K562 (cell line): ENCODE measurements around the gene GOT1. TPM values are rescaled to one million over a fixed set of nuclear protein-coding genes. Genes with fewer than 3 reads are reported as not detected.

Experiments
- ATAC-seq: fragments of 200-7000 bp; cut with Tn5 transposase; 3 replicates; pipeline ENCODE4 v1.9.1; 2020; ENCODE audit warnings: moderate library complexity
- BruUV-seq: library from RNA; stranded (reverse); fragments of 400-500 nt; replicated peaks from 2 replicates; lab custom pipeline; 2021; lab: Mats Ljungman, UMichigan
- CTCF ChIA-PET: fragments of 300-600 bp; formaldehyde crosslinking; extraction: SDS; loops from one replicate; lab custom pipeline; 2021; ENCODE audit warnings: low intra/inter-chr PET ratio; lab: Yijun Ruan, JAX
- POLR2A ChIA-PET: fragments of 300-600, 350-650 bp; sonication (Branson Sonifier 250); formaldehyde crosslinking; extraction: SDS; loops from one replicate; lab custom pipeline; 2021; ENCODE audit warnings: antibody characterized with exemption, inconsistent platforms; lab: Yijun Ruan, JAX
- DNase-seq, 4 experiments: peaks; one replicate each; pipeline versions ENCODE4 v3.0.0 to v3.0.0-alpha.2; 2011 to 2018; ENCODE audit warnings: low spot score in 3 of 4, mixed read lengths in 3 of 4; ENCODE audit errors: extremely low read depth in 1 of 4
- FAIRE-seq: peaks from 2 replicates; lab custom pipeline; 2011; peaks lifted over from hg19 to GRCh38; lab: Jason Lieb, UNC
- H2AFZ ChIP-seq: 2 replicates; pipeline ENCODE4 v1.6.0; 2011; ENCODE audit warnings: low read depth, low read length, control low read depth, inconsistent platforms
- H3K27ac ChIP-seq: fragments of 200-600 bp; 3 replicates; pipeline ENCODE4 v1.8.0; 2011; ENCODE audit warnings: low read depth, mild to moderate bottlenecking, control low read depth, inconsistent platforms, low read length, moderate library complexity, mixed read lengths; ENCODE audit errors: extremely low read depth
- H3K27me3 ChIP-seq, 2 experiments: fragments of 300-600 bp in 1 of 2; 2 replicates in 1 of 2; 3 replicates in 1 of 2; pipeline versions ENCODE4 v1.6.0 to v1.8.0; 2011; ENCODE audit warnings: inconsistent platforms in 2 of 2, low read length in 2 of 2, mild to moderate bottlenecking in 1 of 2, mixed read lengths in 1 of 2, moderate library complexity in 1 of 2; ENCODE audit not compliant: control insufficient read depth in 2 of 2, insufficient read depth in 2 of 2
- H3K36me3 ChIP-seq: fragments of 300-600 bp; 3 replicates; pipeline ENCODE4 v1.8.0; 2011; ENCODE audit warnings: mild to moderate bottlenecking, low read length, inconsistent platforms; ENCODE audit not compliant: control insufficient read depth, insufficient read depth
- H3K4me1 ChIP-seq, 2 experiments: fragments of 200-600 bp in 1 of 2; replicated peaks in 1 of 2; 2 replicates in 1 of 2; 3 replicates in 1 of 2; pipeline versions ENCODE4 v1.5.1 to v1.8.0; 2011; ENCODE audit warnings: inconsistent platforms in 2 of 2, low read length in 2 of 2, mild to moderate bottlenecking in 1 of 2, mixed read lengths in 1 of 2, moderate library complexity in 1 of 2; ENCODE audit not compliant: control insufficient read depth in 2 of 2, insufficient read depth in 2 of 2
- H3K4me2 ChIP-seq: 2 replicates; pipeline ENCODE4 v1.6.1; 2011; ENCODE audit warnings: low read length, control low read depth, inconsistent platforms, mixed read lengths; ENCODE audit not compliant: insufficient read depth
- H3K4me3 ChIP-seq: fragments of 200-600 bp; sonication (generic), shearing (Covaris generic); 2 replicates; pipeline ENCODE4 v1.5.1; 2016; ENCODE audit warnings: control low read depth, inconsistent platforms
- H3K79me2 ChIP-seq: fragments of 200-600 bp; 3 replicates; pipeline ENCODE4 v1.8.0; 2011; ENCODE audit warnings: low read length, inconsistent platforms; ENCODE audit not compliant: control insufficient read depth, insufficient read depth
- H3K9ac ChIP-seq, 2 experiments: 2 replicates each; pipeline versions ENCODE4 v1.6.0 to v1.6.1; 2011; ENCODE audit warnings: low read depth in 2 of 2, low read length in 2 of 2, control low read depth in 1 of 2, inconsistent platforms in 1 of 2, mild to moderate bottlenecking in 1 of 2, mixed read lengths in 1 of 2; ENCODE audit not compliant: insufficient read depth in 1 of 2
- H3K9me1 ChIP-seq: one replicate; pipeline ENCODE4 v1.6.0; 2011; ENCODE audit warnings: inconsistent platforms, mild to moderate bottlenecking, low read length, moderate library complexity; ENCODE audit not compliant: control insufficient read depth, insufficient read depth
- H3K9me3 ChIP-seq: replicated peaks from 2 replicates; pipeline ENCODE4 v1.5.1; 2011; ENCODE audit warnings: low read depth, low read length, inconsistent platforms; ENCODE audit not compliant: control insufficient read depth, insufficient read depth
- H4K20me1 ChIP-seq: replicated peaks from 2 replicates; pipeline ENCODE4 v1.6.1; 2011; ENCODE audit warnings: low read length, inconsistent platforms, mixed read lengths; ENCODE audit not compliant: control insufficient read depth, insufficient read depth
- CREB3L1 ChIP-seq: fragments of 450-650 bp; IDR thresholded peaks from 2 replicates; pipeline ENCODE4 v1.6.1; 2014; ENCODE audit warnings: low read depth, mild to moderate bottlenecking, moderate library complexity, borderline replicate concordance
- E2F1 ChIP-seq: sonication (generic); formaldehyde crosslinking; IDR thresholded peaks from 2 replicates; pipeline ENCODE4 v1.8.1; 2023; ENCODE audit warnings: mild to moderate bottlenecking, missing genetic modification reagents, moderate library complexity
- GTF2B ChIP-seq: IDR thresholded peaks from 2 replicates; pipeline ENCODE4 v1.6.1; 2011; ENCODE audit not compliant: insufficient read length; ENCODE audit errors: extremely low read depth
- HBP1 ChIP-seq: fragments of 450-650 bp; formaldehyde crosslinking; IDR thresholded peaks from 2 replicates; pipeline ENCODE4 v1.4.0; 2022; ENCODE audit warnings: missing genetic modification characterization
- KDM5B ChIP-seq: fragments of 200-600 bp; sonication (generic); IDR thresholded peaks from 2 replicates; pipeline ENCODE4 v1.6.1; 2012; ENCODE audit warnings: low read depth, mild to moderate bottlenecking, moderate library complexity, low read length, control low read depth, inconsistent platforms; ENCODE audit not compliant: insufficient replicate concordance
- KLF13 ChIP-seq: fragments of 450-650 bp; IDR thresholded peaks from 2 replicates; pipeline ENCODE4 v1.6.1; 2016; ENCODE audit warnings: missing genetic modification characterization, low read depth, mild to moderate bottlenecking, missing compliant biosample characterization, moderate library complexity, borderline replicate concordance
- PRDM10 ChIP-seq: fragments of 450-650 bp; IDR thresholded peaks from 2 replicates; pipeline ENCODE4 v1.6.1; 2018; ENCODE audit not compliant: partially characterized antibody
- RBM34 ChIP-seq: fragments of 200-400 bp; formaldehyde crosslinking; IDR thresholded peaks from 2 replicates; pipeline ENCODE4 v1.6.1; 2018; ENCODE audit warnings: low read length, borderline replicate concordance; ENCODE audit not compliant: insufficient read depth
- TFAM ChIP-seq: fragments of 250-450 bp; sonication (Bioruptor Pico); conservative IDR thresholded peaks from 2 replicates; pipeline ENCODE4 v1.5.0; 2021; ENCODE audit warnings: mild to moderate bottlenecking, moderate library complexity
- YY1 ChIP-seq, 3 experiments: IDR thresholded peaks; 2 replicates each; pipeline ENCODE4 v1.6.1; 2011; ENCODE audit warnings: low read length in 2 of 3, mild to moderate bottlenecking in 2 of 3, moderate library complexity in 2 of 3, borderline replicate concordance in 1 of 3, control low read depth in 1 of 3, low read depth in 1 of 3; ENCODE audit not compliant: insufficient read depth in 3 of 3, insufficient replicate concordance in 2 of 3, control insufficient read depth in 1 of 3, insufficient read length in 1 of 3; ENCODE audit errors: extremely low read depth in 1 of 3
- ZNF445 ChIP-seq: fragments of 250-450 bp; sonication (Bioruptor Pico); IDR thresholded peaks from 2 replicates; pipeline ENCODE4 v1.4.0; 2020; ENCODE audit warnings: low read depth, mild to moderate bottlenecking, moderate library complexity
- WGBS: fragments of 100-300 bp; shearing (Covaris generic); methylation state at CpG from one replicate; pipeline ENCODE4 v1.1.6; 2016; ENCODE audit warnings: low coverage, mixed read lengths; ENCODE audit not compliant: insufficient coverage; ENCODE audit errors: missing lambda C conversion rate; 5-methylcytosine and 5-hydroxymethylcytosine counted together
- in situ Hi-C: fragments of 300-500 bp; cut with MboI; formaldehyde crosslinking; loops from 4 replicates; pipeline ENCODE4 v1.15.0; 2018; ENCODE audit warnings: inconsistent platforms, mixed read lengths
- intact Hi-C: fragments of 100-400 bp; cut with micrococcal nuclease; formaldehyde crosslinking; loops from 2 replicates; pipeline ENCODE4 v1.14.2; 2022
- polyA plus RNA-seq, 8 experiments: library from polyadenylated mRNA; depleted of rRNA in 4 of 8; stranded (reverse) in 5 of 8; unstranded in 3 of 8; fragments of >200 nt; fragmentation: Nextera tagmentation in 2 of 8; fragmentation: Illumina TruSeq in 1 of 8; extraction: Ambion mirVana in 2 of 8; extraction: Trizol in 1 of 8; gene quantifications; 2 replicates each; pipeline versions ENCODE4 v1.2.1 to v1.2.3, GENCODE V29; 2011 to 2014; ENCODE audit warnings: inconsistent platforms in 1 of 8, missing spikeins in 1 of 8
- total RNA-seq, 7 experiments: library from RNA; depleted of rRNA in 6 of 7; stranded (reverse); fragments of >200 nt in 6 of 7; fragmentation: Illumina TruSeq in 2 of 7; extraction: Trizol in 2 of 7; gene quantifications; 2 replicates each; pipeline versions ENCODE4 v1.2.1 to v1.2.3, GENCODE V29; 2011 to 2021; ENCODE audit warnings: low replicate concordance in 1 of 7

Gene GOT1
- total and polyA plus RNA-seq, 9 of the 15 experiments (the other 6 are each of a cell fraction or from before 2014, with no cell fraction given), result 55.7 to 166 (median 75.4) TPM

GRCh38 chr10:99387071-99387470 lies 43.4 kb downstream of the GOT1 start:
- no peak overlapping the region for H3K4me2 ChIP-seq
- in situ Hi-C loops, result no loop called here
- no peak overlapping the region for H3K27ac ChIP-seq
- no peaks in the 10 kb centered on the region for H3K9me1 ChIP-seq
- WGBS, result 0% methylated on average over 3 of the region's 4 CpGs
- CTCF ChIA-PET, result interaction anchor here (0.6 kb wide), 1 partner anchor 8 kb away, joined by 3 read pairs; no protein-coding TSS in a partner anchor
- intact Hi-C loops, result no loop called here
- POLR2A ChIA-PET, result no interaction called here
- DNase-seq, result no peak
- H2AFZ ChIP-seq, result no peak overlapping the region
- ATAC-seq, result no peak
- H3K4me1 ChIP-seq, result no peaks in the 10 kb centered on the region; a peak in 1 of 5 replicates
- H3K79me2 ChIP-seq, result no peaks in the 10 kb centered on the region
- H4K20me1 ChIP-seq, result no peaks in the 10 kb centered on the region
- H3K9ac ChIP-seq, result no peak overlapping the region
- BruUV-seq, result no TSS peak
- no peaks in the 10 kb centered on the region for H3K36me3 ChIP-seq
- peaks cover 30 to 40% of the 10 kb centered on the region in 2 experiments for H3K27me3 ChIP-seq
- H3K4me3 ChIP-seq, result no peak overlapping the region
- H3K9me3 ChIP-seq, result no peaks in the 10 kb centered on the region
- no peak for FAIRE-seq
- no peak for TF ChIP-seq E2F1 (CRISPR knock-in tag)
- no peak for TF ChIP-seq TFAM (CRISPR knock-in tag)
- TF ChIP-seq ZNF445 (CRISPR knock-in tag), result no peak
- TF ChIP-seq CREB3L1, result no peak
- no peak for TF ChIP-seq KLF13 (tag)
- no peak for TF ChIP-seq HBP1
- no peak for TF ChIP-seq YY1 (IDR thresholded peaks at IDR 0.05; ENCODE audit: borderline replicate concordance in 1 of 3, control insufficient read depth in 1 of 3, extremely low read depth in 1 of 3, insufficient read depth in 3 of 3, insufficient read length in 1 of 3, insufficient replicate concordance in 2 of 3, low read depth in 1 of 3, low read length in 2 of 3)
- no peak for TF ChIP-seq GTF2B
- TF ChIP-seq RBM34, result no peak
- TF ChIP-seq PRDM10, result no peak
- TF ChIP-seq KDM5B, result no peak
